Prostate gland (tissue), 2 donors: ENCODE results near the gene ATP5MG. TPM values are rescaled to one million over a fixed set of nuclear protein-coding genes. Genes with fewer than 3 reads are reported as not detected.

Experiments used
- DNase-seq: peaks from one replicate; pipeline ENCODE4 v3.0.0-alpha.2; 2019; ENCODE audit warnings: low spot score
- H3K27ac ChIP-seq, 2 donors: fragments of 200-600 bp; sonication (generic); 2 replicates each; pipeline ENCODE4 v1.5.1; 2017 to 2019
- H3K27me3 ChIP-seq: fragments of 200-600 bp; sonication (generic); replicated peaks from 2 replicates; pipeline ENCODE4 v1.5.1; 2019; ENCODE audit not compliant: insufficient read depth
- H3K36me3 ChIP-seq, 2 donors: fragments of 200-600 bp; sonication (generic); 1 replicate in 1 of 2; 2 replicates in 1 of 2; pipeline versions ENCODE4 v1.5.1 to v1.8.1; 2017 to 2019
- H3K4me1 ChIP-seq: fragments of 200-600 bp; sonication (generic); replicated peaks from 2 replicates; pipeline ENCODE4 v1.5.1; 2019
- H3K4me3 ChIP-seq, 2 donors: fragments of 200-600 bp; sonication (generic); 2 replicates each; pipeline ENCODE4 v1.5.1; 2017 to 2019
- H3K9me3 ChIP-seq: fragments of 200-600 bp; sonication (generic); 2 replicates; pipeline ENCODE4 v1.5.1; 2017
- CTCF ChIP-seq, 4 experiments: fragments of 200-600 bp in 2 of 4; fragments of 450-650 bp in 2 of 4; sonication (generic) in 2 of 4; IDR thresholded peaks; 1 replicate in 3 of 4; 2 replicates in 1 of 4; pipeline ENCODE4 v1.5.1; 2016 to 2019; ENCODE audit warnings: antibody characterized with exemption in 4 of 4, mild to moderate bottlenecking in 2 of 4, moderate library complexity in 2 of 4
- POLR2A ChIP-seq: fragments of 450-650 bp; IDR thresholded peaks from one replicate; pipeline ENCODE4 v1.6.1; 2016; ENCODE audit warnings: antibody characterized with exemption, mild to moderate bottlenecking
- POLR2AphosphoS5 ChIP-seq: sonication (generic); formaldehyde crosslinking; IDR thresholded peaks from one replicate; pipeline ENCODE4 v1.6.1; 2017; ENCODE audit warnings: antibody characterized with exemption
- WGBS: methylation state at CpG from one replicate; pipeline ENCODE4 v1.1.5; 2018; 5-methylcytosine and 5-hydroxymethylcytosine counted together
- intact Hi-C: fragments of 100-400 bp; cut with DNase I; formaldehyde crosslinking; loops from one replicate; pipeline ENCODE4 v1.14.2; 2022
- total RNA-seq, 2 donors: library from RNA; depleted of rRNA; stranded (reverse); fragments of >200 nt; gene quantifications; one replicate each; pipeline ENCODE4 v1.1.0, GENCODE V29; 2016

ATP5MG gene
- total RNA-seq, 2 donors from 2014 or later, result 32.9 to 66.4 TPM

- no peak for TF ChIP-seq CTCF (IDR thresholded peaks at IDR 0.05)
- no peak for TF ChIP-seq POLR2AphosphoS5
- no peak for TF ChIP-seq POLR2A
- no peak for DNase-seq
- Histone ChIP-seq H3K4me1 (no peaks in the 10 kb centered on the region), H3K9me3 (no peaks in the 10 kb centered on the region), H3K27me3 (no peaks in the 10 kb centered on the region), H3K27ac (no peak overlapping the region), H3K36me3 (peaks cover 4 to 31% of the 10 kb centered on the region in 2 donors), H3K4me3 (no peak overlapping the region)
- 92% methylated on average over 3 of the region's 3 CpGs for WGBS
- intact Hi-C loops, result no loop called here
Measured at GRCh38 chr11:118383657-118384056, 17.7 kb upstream of the ATP5MG start.

GRCh38 chr11:118396097-118396501, 5.3 kb upstream of the ATP5MG start:
- Histone ChIP-seq H3K4me3 (no peak overlapping the region), H3K9me3 (no peaks in the 10 kb centered on the region), H3K27ac (no peak overlapping the region), H3K36me3 (peaks cover 6 to 13% of the 10 kb centered on the region in 2 donors), H3K27me3 (no peaks in the 10 kb centered on the region), H3K4me1 (no peaks in the 10 kb centered on the region)
- intact Hi-C loops, result no loop called here
- WGBS, result 89% methylated on average over 6 of the region's 6 CpGs
- TF ChIP-seq POLR2AphosphoS5, result no peak
- no peak for TF ChIP-seq CTCF (IDR thresholded peaks at IDR 0.05)
- no peak for TF ChIP-seq POLR2A
- no peak for DNase-seq

- intact Hi-C loops, result no loop called here
- H3K36me3 ChIP-seq, result peaks cover 6 to 13% of the 10 kb centered on the region in 2 donors
- no peaks in the 10 kb centered on the region for H3K27me3 ChIP-seq
Measured at GRCh38 chr11:118397448-118397847, 4.0 kb upstream of the ATP5MG start.

GRCh38 chr11:118398791-118399559, 2.4 kb upstream of the ATP5MG start:
- peak overlapping the region; percentile 24 to 26 for H3K27ac ChIP-seq
- WGBS, result 55% methylated on average over 3 of the region's 3 CpGs
- peaks cover 8% of the 10 kb centered on the region for H3K4me1 ChIP-seq
- no peak for DNase-seq
- intact Hi-C loops, result no loop called here
- H3K36me3 ChIP-seq, result peaks cover 0 to 4% of the 10 kb centered on the region in 2 donors
- TF ChIP-seq POLR2A (no peak), POLR2AphosphoS5 (no peak), CTCF (IDR thresholded peaks at IDR 0.05) (no peak)
- H3K27me3 ChIP-seq, result no peaks in the 10 kb centered on the region
- H3K4me3 ChIP-seq, result no peak overlapping the region
- H3K9me3 ChIP-seq, result no peaks in the 10 kb centered on the region

More at GRCh38 chr11:118397448-118397847, 4.0 kb upstream of the ATP5MG start:
- Histone ChIP-seq H3K4me3 (no peak overlapping the region), H3K4me1 (no peaks in the 10 kb centered on the region), H3K27ac (peak overlapping the region; percentile 41 to 44), H3K9me3 (no peaks in the 10 kb centered on the region)
- TF ChIP-seq CTCF (IDR thresholded peaks at IDR 0.05) (no peak), POLR2AphosphoS5 (no peak), POLR2A (no peak)
- no peak for DNase-seq
